GM18526 (cell line): ENCODE results near the gene GPR183.

ENCODE experiments used
- POLR2A ChIP-seq: IDR thresholded peaks from 3 replicates; pipeline ENCODE4 v1.6.1; 2011; ENCODE audit not compliant: insufficient read length; ENCODE audit errors: extremely low read depth

Gene GPR183

GRCh38 chr13:99323488-99323887 is 16.3 kb upstream of the GPR183 start:
- TF ChIP-seq POLR2A = no peak

- TF ChIP-seq POLR2A = no peak
These were observed 15.3 kb upstream of the GPR183 start for GRCh38 chr13:99322297-99323103.

- no peak for TF ChIP-seq POLR2A
These were observed 14.5 kb upstream of the GPR183 start for GRCh38 chr13:99321709-99322108.

GRCh38 chr13:99320693-99321481 is 13.7 kb upstream of the GPR183 start:
- no peak for TF ChIP-seq POLR2A

- TF ChIP-seq POLR2A = no peak
These were observed 9.6 kb upstream of the GPR183 start for GRCh38 chr13:99316657-99317256.

GRCh38 chr13:99316224-99316623 is 9.0 kb upstream of the GPR183 start:
- no peak for TF ChIP-seq POLR2A

GRCh38 chr13:99315186-99315585 is 8.0 kb upstream of the GPR183 start:
- TF ChIP-seq POLR2A = no peak

GRCh38 chr13:99314640-99315176 is 7.5 kb upstream of the GPR183 start:
- TF ChIP-seq POLR2A = no peak

GRCh38 chr13:99313941-99314340 is 6.7 kb upstream of the GPR183 start:
- TF ChIP-seq POLR2A = no peak

- TF ChIP-seq POLR2A = no peak
These were observed 6.3 kb upstream of the GPR183 start for GRCh38 chr13:99313501-99313900.

- no peak for TF ChIP-seq POLR2A
These were observed 5.3 kb upstream of the GPR183 start for GRCh38 chr13:99312493-99312883.

- no peak for TF ChIP-seq POLR2A
These were observed 4.7 kb upstream of the GPR183 start for GRCh38 chr13:99311748-99312492.

GRCh38 chr13:99311137-99311536 is 3.9 kb upstream of the GPR183 start:
- no peak for TF ChIP-seq POLR2A

GRCh38 chr13:99310382-99311031 is 3.3 kb upstream of the GPR183 start:
- no peak for TF ChIP-seq POLR2A
